OCI-M2 (cell line): ENCODE data around the gene PCDH1.
"Not testable (repeated sequence)": the region's sequence is repeated elsewhere in the genome, so short reads cannot be mapped to it uniquely, and the experiment has no call there.

Experiments
- DNase-seq: peaks from one replicate; lab custom pipeline; 2025; ENCODE audit not compliant: unreplicated experiment; lab: John Stamatoyannopoulos, UW

Gene PCDH1

DNA sequence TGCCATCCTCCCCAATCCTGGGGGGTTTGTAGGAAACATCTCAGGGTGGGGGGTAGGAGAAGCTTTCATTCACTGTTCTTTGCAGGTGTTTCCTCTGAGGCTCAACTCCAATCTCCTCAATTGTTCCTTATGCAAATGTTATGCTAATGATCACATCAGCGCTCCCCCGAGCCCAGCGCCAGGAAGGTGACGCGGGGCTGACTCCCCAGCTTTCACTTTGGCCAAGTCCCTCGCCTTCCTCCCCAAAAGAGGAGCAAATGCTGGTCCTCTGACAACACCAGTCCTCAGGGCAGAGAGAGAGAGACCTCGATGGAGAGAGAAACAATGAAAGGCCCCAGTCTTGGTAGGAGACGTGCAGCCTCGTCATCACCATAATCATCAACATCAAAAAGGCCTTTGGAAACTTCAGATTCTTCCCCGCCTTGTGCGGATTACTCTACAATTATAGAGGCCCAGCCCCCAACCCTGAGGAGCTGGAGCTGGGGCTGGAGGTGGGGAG lies 39.1 kb downstream of the PCDH1 start:
- no peak for DNase-seq

DNA sequence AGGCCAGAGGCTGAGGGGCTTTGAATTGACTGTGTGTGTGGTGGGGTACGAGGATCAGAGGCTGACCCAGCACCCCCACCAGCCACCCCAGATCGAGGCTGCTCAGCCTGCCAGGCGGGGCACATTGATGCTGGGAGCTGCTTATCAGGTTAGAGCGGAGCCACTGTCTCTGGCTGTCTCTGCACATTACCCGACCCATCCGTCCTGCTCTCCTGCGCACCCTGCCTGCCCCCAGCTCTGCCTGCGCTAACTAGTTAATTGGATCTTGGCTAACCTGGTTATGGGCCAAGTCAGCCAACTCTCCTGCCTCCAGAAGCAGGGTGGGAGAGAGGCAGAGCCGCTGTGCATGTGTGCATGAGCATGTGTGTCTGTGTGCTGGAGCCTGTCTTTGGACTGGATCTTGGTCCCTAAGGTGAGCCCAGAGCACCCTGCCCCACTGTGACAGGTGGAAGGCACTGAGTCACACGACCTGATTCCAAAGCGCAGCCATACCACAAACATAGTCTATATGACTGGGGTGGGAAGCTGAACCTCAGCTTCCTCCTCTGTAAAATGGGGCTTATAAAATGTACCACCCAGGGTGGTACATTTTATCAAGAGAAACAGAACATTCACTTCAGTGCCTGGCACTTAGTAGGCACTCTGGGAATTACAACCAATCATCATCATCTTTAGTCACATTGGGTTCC lies 39.7 kb downstream of the PCDH1 start:
- no peak for DNase-seq

DNA sequence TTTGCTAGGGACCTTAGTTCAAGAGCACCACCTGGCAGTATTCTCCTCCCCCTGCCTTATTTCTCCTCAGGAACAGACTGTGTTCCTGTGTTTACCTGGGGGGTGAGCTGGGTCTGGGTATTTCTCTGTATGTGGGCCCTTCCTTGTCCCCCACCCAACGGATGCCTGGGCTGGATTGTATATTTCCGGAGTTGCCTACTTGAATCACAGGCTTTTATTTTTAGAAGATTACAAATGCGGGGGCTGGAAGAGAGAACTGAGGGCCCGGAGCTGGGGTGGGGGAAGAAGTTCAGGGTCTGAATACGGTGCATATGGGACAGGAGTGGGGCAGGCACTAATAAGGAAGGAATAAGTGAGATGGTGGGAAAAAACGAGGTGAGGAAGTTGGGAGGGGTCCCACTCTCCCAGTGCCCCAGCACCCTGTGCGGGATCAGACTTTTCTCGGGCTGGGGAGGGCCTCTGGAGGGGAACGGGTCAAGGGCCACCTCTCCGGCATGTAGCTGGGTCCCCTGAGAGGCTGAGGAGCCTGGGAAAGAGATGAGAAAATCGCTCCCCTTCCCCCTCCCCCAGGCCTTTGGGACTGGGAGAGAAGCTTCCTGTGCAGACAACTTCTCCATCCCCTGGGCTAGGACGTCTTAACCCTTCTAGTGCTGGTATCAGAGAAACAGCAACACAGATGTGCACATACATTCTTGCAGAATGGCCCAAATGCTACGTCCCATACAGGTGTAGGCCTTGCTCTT lies 42.1 kb downstream of the PCDH1 start:
- no peak for DNase-seq

DNA sequence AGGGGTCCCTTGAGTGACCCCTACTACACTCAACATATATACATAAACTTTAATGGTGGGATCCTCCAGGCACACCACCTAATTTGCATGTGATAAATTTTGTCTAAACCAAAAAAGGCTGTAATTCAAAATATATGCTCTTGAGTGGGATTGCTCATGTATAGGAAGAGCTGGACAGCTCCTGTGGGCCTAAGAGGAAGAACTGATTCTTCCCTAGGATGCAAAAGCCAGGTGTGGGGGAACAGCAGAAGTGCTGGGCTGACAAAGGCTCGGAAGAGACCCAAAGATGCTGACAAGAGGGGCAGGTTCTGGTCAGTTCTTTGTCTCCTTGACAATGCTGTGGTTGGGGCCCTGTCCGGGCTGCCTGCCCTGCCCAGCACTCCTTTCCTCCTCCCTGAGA lies 43.9 kb downstream of the PCDH1 start:
- DNase-seq, result no peak

DNA sequence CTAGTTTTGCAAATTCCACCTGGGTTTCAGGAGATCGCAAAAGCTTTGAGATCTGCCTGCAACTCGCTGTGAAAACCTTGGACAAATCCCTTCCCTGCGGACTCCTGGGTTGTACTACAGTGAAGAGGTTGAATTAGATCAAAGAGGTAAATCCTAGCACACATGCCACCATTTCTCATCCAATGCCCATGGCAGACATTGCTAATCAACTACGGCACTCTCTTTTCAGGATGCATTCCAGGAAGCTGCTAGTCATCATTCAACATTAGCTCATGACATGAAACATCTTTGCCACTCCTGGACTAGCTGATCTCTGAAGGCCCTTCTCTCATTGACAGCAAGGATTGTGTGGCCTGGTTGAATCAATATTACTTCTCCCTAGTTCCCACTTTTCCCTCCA lies 46.1 kb downstream of the PCDH1 start:
- no peak for DNase-seq

DNA sequence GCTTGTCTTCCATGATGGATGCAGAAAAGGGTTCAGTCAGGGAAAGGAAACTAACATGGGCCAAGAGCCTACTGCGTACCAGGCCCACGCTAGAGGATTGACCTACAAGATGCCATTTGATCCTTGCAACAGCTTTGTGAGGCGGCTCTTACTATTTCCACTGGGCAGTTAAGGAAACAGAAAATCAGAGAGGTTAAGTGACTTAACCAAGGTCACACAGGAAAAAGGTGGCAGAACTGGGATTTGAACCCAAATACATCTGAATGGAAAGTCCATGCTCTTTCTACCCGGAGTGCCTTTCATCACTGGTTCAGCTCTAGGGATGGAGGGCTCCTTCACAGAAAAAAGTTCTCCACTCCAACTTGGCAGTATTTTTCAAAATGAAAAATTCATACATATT lies 50.0 kb downstream of the PCDH1 start:
- no peak for DNase-seq

DNA sequence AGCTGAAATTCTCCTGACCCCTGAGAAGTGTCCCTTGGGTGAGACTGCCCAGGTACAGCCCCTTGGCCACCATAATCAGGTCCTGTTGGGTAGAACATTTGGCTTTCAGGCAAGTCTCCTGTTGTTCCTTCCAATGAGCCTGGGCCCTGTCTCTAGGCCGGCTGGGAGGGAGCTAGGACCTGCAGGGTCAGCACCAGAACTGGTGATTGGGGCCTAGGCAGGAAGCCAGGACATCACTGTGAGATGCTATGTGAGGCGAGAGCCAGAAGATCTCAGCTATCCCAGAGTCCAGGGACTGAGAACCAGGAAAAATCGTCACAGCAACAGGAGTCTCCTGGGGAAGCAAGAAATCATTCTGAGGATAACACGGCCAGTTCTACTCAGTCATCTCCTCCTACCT lies 51.5 kb downstream of the PCDH1 start:
- no peak for DNase-seq

DNA sequence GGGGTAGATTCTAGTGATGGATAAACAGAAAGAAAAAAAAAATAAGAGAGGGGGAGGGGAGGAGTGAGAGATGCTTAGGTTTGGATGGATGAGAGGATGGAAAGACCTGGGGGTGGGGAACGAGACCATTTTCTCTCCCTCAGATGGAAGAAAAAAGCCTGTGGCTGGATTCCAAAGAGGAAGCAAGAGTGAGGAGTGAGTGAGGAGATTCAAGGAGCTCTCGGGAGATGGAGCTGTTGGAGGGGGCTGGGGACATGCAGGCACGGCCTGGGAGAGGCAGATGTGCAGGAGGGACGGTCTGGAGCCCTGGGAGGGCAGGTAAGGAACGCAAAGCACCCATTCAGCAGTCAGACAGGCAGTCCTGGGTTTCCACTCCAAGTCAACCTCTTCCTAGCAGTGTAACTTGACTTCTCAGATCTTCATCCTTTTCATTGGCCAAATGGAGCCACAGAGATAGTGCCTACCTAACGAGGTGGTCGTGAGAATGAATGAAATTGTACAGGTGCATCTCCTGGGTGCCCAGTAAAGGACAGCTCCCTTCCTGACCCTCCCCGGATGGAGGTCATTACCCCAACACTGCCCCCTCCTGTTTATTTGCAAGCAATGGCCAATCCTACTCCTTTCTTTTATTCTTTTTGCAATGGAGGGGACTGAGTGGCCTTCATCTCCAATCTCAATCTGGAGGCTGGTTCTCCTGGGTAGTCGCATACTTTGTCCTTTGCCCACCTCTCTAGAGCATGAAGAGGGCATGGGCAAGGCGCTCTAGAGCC lies 52.2 kb downstream of the PCDH1 start:
- no peak for DNase-seq

DNA sequence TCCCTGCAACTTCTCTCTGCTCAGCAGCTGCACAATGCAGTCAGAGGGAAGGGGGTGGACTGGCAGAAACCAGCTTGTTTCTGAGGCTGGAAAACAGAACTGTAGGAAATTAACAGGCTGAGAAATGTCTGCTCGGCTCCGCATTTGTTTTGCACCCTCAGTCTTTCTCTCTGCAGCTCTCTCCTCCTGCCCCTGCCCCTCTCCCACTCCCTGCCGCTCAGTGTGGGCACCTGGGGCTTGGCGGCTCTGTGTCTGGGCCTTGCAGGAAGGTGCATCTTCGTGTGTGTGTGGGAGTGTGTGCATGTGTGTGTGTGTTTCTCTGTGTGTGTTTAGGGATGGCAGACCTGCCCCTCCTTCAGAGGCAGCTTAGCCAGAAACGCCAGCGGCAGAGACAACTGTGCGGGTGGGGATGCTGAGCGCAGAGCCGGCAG lies 53.0 kb downstream of the PCDH1 start:
- no peak for DNase-seq

DNA sequence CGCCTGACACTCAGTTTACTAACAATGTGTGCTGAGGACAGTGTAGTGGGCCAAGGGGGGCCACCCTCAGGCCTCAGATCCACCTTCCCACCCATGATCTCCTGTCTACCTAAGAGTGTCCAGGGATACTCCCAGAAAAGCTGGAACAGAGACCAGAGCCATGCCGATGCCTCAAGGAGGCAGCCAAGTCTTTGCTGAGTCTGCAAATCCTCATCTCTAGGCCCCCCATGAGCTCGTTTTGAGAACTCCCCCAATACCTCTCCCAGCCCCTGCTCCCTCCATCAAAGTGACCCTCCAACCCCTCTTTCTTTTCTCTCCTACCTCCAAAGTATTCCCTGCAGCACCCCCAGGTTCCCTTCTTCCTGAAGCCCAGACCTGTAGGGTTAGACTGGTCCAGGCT lies 53.5 kb downstream of the PCDH1 start:
- DNase-seq, result no peak

DNA sequence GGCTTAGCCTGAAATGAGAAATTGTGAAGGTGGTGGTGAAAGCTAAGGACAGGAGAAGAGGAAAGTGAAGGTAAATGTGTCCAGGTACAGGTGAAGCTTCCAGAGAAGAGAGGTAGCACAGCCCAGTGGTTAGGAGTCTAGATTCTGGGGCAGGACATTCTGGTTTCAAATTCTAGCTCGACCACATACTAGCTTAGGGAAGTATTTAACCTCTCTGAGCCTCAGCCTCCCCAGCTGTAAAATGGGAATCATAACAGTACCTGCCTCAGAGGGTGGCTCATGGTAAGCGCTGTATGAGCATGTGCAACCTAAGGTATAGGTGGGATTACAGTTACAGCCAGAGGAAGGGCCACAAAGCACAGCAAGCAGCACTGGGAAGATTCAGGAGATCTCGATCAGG lies 55.2 kb downstream of the PCDH1 start:
- DNase-seq, result no peak

DNA sequence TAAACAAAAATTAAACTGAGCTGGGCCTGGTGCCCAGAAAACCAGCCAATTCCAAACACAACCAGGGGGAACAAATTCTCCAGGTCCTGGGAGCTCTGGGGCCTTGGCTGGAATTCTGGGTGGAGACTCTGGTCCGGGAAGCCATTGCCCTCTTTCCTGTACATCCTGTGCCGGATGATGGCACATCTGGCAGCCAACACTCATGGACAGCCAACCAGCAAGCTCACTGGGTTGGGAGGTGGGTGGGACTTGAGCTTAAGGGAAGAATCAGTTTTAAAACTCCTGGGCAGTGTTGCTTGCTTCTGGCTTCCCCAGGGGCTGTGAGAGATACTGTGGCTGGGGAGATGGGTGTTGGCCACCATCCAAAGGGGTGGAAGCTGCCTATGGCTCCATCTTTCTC lies 56.1 kb downstream of the PCDH1 start:
- DNase-seq, result no peak

DNA sequence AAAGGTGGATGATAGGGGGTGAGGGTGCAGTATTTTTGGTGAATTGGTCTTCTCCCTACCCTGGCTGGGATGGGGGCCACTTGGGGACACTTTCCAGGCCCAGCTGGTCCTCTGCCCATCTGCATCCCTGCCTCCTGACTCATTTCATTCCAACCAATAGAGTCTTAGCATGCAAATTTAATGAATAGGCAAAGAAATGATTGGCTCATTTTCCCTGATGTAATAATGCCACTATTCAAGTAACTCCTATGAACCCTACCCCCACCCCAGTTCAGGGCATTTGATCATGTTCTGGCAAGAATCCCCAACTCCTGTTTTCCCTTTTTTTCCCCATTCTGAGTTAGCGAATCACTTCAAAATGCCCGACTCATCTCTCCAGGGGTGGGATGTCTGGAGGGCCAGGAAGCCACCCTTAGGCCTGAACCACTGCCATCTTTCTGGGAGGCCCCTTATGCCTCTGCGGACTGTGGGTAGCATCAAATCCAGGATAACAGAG lies 56.7 kb downstream of the PCDH1 start:
- no peak for DNase-seq

DNA sequence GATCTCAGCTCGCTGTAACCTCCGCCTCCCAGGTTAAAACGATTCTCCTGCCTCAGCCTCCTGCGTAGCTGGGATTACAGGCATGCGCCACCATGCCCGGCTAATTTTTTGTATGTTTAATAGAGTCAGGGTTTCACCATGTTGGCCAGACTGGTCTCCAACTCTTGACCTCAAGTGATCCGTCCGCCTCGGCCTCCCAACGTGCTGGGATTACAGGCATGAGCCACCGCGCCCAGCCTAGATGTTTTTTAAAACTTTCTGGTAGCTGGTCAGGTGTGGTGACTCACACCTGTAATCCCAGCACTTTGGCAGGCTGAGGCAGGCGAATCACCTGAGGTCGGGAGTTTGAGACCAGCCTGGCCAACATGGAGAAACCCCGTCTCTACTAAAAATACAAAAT lies 57.5 kb downstream of the PCDH1 start:
- not testable (repeated sequence) for DNase-seq

DNA sequence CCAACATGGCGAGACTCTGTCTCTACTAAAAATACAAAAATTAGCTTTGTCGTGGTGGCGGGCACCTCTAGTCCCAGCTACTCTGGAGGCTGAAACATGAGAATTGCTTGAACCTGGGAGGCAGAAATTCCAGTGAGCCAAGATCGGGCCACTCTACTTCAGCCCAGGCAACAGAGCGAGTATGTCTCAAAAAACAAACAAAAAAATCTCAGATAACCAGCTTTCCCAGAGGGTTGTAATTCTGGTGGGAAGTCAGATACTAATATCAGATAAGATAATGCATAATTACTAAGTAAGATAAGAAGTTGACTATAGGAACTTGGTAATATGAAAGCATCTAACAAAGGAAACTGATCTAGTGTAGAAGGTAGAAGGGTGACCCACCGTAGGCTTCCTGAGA lies 60.6 kb downstream of the PCDH1 start:
- no peak for DNase-seq

DNA sequence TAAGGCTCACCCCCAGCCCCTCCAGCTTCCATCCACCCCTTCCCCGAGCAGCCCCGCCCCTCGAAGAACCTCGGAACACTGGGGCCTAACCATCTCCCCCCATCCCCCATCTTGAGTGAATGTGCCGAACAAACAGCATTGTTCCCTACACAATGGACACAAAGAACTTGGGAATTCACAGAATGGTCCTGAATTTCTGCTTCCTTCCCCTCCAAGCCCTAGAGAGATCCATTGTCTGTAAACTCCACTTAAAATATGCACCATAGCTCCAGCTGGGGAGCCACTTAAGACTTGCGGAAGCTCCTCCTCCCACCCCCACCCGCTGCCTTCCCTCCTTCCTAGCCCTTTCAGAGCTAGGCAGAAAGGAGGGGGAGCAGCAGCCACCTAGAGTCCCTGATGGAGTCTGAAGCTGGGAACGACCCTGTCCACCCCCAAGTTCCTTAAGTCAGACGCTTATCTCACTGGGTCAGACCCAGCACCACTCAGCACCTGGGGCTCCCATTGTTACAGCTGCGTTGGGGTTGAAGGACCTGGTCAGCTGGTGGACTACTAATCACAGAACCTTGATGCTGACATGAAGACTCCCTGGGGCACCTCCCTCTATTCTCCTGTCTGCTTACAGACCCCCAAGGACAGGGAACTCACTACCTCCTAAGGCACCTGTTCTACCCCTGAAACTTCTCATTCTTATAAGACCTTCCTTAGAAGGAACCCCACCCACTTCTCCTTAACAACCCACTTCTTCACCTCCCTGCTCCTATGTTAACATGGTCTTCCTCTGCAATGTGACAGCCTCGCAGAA lies 61.4 kb downstream of the PCDH1 start:
- DNase-seq, result no peak

DNA sequence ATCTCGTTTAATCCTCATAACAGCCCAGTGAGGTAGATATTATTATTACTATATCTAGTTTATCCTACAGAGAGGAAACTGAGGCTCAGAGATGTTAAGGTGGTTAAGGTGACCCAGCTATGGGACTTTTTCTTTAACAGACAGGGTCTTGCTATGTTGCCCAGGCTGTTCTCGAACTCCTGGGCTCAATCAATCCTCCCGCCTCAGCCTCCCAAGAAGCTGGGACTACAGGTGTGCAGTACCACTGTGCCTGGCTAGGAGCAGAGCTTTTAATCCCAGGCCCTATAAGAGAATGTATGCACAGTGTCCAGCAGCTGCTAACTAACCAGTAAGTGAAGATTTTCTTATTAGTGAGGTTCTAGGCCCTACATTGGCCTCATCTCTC lies 62.4 kb downstream of the PCDH1 start:
- no peak for DNase-seq

DNA sequence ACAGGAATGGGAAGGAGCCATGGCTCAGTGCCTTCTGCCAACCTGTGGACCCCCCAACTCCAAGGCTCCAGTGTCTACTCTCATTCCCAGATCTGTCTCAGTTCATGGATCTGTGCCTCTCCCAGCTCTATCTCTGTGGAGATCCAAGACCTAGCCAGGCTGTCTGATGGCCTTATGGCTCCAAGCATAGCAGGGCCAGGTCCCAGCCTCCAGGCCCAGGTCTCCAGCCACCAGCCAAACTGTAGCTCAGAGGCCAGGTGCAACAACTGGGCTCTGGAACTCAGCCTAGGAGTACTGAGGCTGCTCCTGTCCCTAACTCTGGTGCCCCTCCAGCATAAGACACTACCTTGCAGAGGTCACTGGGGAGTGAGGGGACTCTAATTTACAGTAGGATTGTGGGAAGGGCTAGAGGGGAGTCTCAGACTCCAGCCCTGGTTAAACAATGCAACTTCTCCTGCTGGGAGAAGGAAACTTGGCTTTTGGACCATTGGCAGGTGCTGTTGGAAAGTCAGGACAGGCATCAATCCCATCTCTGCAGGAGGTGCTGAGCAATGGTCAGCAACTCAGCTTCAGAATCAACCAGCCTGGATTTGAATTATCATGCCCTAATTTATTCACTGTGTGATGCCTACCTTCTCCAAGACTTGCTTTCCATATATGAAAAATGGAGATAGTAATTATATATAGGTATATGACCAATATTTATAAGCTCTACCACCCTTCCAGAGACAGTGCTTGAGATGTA lies 63.0 kb downstream of the PCDH1 start:
- DNase-seq, result no peak

DNA sequence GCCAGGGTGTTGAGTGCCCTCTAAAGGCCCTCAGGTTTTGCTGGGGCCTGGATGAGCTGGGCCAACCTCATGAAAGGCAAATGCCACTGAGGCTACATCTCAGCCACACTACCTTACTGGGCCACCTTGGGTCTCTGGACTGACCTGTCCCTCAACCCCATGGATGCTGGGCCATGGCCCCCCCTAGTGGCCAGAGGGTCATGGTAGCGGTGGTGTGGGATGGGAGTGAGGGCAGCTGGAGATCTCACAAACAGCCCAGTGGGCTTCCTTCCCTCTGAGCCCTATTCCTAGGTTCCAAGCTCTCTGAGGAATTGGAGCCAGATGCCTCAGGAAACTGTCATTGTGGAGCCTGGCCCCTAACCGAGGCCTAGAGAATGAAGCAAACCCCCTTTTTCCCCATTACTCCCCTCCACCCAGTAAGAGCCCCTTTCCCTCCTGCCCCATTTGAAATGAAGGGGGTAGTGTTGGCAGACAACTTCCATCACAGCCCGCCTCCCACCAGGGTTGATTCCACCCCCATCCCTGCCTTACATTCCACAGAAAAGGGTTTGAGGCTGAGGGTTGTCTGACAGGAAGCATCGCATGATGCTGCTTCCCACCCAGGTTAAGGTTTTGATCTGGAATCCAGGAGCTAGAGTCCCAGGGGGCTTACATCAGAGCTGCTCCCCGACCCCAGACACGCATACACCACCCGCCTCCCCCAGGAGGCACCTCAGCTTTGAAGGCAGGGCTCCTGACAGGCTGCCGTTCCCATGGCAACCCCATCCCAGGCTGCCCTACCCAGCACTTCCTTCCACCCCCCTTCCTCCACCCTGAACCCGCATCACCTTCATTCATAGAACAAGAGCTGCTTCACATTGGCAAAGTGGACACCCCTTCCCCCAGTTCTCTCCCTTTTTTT lies 63.9 kb downstream of the PCDH1 start:
- DNase-seq, result no peak
